Daoy (cell line): Measurements from ENCODE around the gene TNNC2. TPM values are rescaled to one million over a fixed set of nuclear protein-coding genes. Genes with fewer than 3 reads are reported as not detected.
"Not testable (repeated sequence)": the region's sequence is repeated elsewhere in the genome, so short reads cannot be mapped to it uniquely, and the experiment has no call there.

Experiments used
- DNase-seq: peaks from one replicate; pipeline ENCODE4 v3.0.0-alpha.2; 2015; ENCODE audit warnings: low read depth
- total RNA-seq: library from RNA; depleted of rRNA; stranded (reverse); fragments of >200 nt; shearing (Covaris generic); gene quantifications from 2 replicates; pipeline ENCODE4 v1.2.3, GENCODE V29; 2014; rRNA removed

Gene TNNC2
- total RNA-seq = not detected in 2 replicates

DNA sequence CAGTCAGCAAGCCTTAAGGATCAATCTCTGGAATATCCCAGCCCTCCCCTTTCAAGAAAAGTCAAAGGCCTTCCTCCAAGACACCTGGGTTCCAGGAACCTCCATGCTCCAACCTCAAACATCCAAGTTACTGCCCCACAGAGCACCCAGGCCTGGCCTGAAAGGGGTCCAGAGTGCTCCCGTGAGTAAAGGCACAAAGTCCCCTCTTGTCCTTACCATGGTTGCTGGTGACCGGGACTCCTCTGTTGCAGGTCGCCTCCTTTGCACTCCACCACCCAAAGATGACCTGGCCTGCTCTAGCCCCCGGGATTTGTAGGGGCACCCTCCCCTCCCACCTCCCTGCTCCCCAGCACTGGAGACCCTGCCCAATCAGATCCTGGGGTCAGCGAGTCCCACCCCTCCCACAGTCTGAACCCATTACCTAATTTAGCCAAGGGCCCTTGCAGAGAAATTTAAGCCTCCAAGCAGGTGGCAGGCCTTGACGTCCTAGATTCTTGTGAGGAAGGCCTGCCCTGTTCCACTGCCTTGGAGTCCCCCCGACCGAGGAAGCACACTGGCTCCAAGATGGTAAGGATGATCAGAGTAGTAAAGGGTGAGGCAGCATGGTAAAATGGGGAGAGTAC, at the start of gene TNNC2:
Gene TNNC2 (minus strand): TSS at position 283 of the 623 bp plus-strand sequence. CDS start 64 bp downstream, at position 219.
- DNase-seq = no peak

DNA sequence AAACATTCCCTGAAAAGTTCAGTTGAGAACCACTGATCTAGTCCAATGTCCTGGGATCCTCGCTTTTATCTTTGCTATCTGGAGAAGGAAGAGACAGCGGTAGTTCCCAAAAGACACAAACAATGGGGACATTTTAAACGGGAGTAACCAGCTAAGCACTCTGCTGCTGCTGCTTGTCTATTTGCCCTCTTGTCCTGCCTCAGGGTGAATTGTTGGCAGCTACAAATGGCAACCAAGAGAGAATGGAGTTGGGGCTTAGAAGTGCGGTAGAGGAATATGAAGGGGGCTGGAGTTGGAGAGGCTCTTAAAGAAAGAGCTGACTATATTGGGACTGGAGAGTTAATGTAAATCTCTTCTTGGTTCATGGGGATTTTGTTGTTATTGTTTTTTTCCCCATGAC, 47.5 kb upstream of the TNNC2 start:
- DNase-seq = no peak

DNA sequence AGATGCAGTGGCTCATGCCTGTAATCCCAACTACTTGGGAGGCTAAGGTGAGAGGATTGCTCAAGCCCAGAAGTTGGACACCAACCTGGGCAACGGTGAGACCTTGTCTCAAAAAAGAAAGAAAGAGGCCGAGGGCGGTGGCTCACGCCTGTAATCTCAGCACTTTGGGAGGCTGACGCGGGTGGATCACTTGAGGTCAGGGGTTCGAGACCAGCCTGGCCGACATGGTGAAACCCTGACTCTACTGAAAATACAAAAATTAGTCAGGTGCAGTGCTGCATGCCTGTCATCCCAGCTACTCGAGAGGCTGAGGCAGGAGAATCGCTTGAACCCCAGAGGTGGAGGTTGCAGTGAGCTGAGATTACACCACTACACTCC, 47.0 kb upstream of the TNNC2 start:
- DNase-seq = not testable (repeated sequence)

DNA sequence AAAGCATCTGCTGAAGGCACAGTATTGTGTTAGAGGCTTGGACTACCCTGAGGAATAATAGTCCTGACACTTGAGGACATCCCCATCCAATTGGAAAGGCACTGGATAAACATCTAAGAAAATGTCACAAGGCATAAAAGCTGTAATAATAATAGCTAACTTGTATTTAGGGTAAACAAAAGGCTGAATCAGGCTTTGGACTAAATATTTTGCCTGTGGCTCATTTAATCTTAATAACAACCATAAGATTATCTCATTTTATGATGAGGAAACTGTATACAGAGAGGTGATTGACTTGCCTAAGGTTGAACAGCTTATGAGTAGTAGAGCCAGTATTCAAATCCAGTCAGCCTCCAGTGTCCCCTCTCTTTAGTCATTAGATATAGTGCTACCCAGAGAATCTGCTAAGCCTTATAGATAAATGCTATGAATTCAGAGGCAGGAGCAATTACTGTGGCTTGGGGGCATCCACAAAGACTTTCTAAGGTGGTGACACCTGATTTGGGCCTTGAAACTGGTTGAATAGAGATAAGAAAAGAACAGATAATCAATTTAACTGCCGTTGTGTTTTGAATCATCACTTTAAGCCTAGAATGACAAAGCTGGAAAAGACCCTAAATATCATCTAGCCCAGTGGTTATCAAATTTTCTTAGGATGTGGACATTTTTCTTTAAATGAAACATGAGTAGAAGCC, 46.4 kb upstream of the TNNC2 start:
- DNase-seq = no peak

DNA sequence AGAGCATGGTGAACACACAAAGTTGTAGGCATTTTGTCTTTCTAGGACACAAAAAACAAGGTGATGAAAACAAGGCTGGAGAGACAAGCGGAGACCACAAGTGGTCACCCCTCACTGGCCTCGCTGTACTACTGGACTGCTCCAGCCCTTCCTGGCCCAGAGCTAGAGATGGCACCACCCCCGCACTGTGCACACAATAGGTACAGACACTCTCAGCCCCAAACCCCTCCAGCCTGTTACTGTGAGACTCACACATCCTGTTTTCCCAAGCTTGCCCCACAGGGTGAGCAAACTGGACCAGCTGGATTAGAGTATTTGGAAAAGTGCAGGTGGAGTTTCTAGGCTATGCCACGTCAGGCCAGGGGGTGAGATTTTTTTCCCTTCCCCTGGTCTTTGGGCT, 45.5 kb upstream of the TNNC2 start:
- DNase-seq = no peak

DNA sequence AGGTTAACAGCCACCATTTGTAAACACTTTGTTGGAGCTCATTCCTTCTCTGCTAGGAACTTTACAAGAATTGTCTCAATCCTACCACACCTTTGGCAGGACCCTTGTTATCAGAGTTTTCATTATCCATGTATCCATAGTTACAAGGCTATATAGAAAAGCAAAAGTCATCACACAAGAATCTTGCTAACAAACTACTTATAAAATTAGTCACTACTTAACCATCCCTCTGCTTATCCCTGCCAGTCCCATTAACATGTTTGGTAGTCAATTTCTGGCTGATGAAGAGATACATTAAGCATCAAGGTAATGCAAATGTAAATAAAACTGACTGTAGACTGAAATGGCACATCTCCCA, 40.7 kb upstream of the TNNC2 start:
- peak; percentile 41 for DNase-seq

DNA sequence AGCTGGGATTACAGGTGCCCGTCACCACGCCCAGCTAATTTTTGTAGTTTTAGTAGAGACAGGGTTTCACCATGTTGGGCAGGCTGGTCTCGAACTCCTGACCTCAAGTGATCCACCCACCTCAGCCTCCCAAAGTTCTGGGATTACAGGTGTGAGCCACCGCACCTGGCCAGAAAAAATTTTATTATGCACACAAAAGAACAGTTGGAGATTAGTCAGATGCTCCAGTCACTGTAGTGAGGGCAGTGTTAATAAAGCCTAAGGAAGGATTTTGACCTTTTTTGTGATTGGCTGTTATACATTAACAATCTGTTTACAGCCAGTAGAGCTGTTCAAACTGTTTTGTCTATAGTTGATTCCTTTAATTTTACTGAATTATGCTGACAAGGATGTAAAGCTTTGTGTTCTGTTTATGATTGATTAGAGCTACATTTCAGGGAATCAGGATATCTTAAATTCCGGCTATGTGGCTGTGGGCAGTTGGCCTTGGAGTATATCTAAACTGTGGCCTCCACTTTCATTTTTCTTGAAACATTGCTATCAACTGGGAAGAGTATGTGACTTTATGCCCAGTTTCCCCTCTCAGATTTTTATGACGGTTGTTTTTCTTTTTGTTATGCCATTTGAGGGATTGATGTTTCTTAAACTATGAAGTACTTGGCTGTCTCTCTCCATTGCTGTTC, 40.2 kb upstream of the TNNC2 start:
- no peak for DNase-seq

DNA sequence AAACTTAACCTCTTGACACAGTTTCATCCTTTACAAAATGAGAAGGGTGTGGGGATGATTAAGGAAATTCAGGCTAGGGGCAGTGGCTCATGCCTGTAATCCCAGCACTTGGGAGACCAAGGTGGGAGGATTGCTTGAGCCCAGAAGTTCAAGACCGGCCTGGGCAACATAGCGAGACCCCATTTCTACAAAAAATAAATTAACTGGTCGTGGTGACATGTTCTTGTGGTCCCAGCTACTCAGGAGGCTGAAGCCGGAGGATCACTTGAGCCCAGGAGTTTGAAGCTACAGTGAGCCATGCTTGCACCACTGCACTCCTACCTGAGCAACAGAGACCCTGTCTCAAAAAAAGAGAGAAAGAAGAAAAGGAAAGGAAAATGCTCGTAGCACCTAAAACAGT, 39.3 kb upstream of the TNNC2 start:
- no peak for DNase-seq

DNA sequence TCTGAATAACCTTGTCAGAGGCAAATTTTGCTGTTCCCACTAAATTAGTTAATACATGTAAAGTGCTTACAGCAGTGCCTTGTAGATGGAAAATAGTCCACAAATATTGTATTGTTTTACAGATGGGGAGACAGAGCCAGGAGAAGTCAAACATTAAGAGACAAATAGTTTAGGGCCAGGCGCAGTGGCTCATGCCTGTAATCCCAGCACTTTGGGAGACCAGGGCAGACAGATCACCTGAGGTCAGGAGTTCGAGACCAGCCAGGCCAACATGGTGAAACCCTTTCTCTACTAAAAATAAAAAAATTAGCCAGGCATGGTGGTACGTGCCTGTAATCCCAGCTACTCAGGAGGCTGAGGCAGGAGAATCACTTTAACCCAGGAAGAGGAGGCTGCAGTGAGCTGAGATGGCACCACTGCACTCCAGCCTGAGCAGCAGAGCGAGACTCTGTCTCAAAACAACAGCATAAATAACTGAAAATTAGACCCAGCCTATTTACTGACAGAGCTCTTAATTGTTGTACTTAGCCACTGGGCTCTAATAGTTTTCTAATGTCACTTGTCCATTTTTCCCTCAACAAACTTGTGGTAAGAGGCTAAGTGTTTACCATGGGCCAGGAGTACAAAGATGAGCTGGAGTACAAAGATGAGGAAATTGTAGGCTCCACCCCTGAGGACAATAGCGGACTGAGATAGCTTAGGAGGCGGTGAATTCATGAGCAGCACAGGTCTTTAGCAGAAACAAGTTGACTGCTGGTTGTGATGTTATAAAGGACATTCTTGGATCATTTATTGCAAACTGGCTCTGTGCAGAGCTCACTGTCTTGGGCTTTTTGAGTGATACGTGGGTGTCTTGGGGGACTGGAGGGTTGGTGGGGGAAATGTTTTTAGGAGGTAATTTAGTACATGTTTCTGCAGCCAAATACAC, 36.7 kb upstream of the TNNC2 start:
- no peak for DNase-seq

DNA sequence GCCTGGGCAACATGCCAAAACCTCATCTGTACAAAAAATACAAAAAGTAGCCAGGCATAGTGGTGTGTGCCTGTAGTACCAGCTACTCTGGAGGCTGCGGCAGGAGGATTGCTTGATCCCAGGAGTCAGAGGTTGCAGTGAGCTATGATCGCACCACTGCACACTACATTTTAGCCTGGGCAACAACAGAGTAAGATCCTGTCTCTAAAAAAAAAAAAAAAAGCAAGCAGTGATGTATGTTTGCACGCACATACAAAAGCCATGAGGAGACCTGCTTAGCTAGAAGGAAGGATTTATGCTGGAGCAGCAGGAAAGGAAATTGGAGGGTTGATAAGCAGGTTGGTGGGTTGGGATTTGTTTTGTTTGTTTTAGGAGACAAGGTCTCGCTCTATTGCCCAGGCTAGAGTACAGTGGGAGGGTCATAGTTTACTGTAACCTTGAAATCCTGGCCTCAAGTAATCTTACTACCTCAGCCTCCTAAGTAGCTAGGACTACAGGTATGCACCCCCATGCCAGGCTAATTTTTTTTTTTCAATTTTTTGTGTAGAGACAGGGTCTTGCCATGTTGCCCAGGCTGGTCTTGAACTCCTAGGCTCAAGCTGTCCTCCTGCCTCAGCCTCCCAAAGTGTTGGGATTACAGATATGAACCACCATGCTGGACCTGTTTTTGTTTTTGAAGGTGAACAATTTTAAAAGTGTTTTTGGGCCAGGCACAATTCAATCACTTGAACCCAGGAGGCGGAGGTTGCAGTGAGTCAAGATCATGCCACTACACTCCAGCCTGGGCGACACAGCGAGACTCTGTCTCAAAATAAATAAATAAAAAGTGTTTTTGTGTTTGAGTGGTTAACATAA, 34.3 kb upstream of the TNNC2 start:
- DNase-seq = peak; percentile 25

DNA sequence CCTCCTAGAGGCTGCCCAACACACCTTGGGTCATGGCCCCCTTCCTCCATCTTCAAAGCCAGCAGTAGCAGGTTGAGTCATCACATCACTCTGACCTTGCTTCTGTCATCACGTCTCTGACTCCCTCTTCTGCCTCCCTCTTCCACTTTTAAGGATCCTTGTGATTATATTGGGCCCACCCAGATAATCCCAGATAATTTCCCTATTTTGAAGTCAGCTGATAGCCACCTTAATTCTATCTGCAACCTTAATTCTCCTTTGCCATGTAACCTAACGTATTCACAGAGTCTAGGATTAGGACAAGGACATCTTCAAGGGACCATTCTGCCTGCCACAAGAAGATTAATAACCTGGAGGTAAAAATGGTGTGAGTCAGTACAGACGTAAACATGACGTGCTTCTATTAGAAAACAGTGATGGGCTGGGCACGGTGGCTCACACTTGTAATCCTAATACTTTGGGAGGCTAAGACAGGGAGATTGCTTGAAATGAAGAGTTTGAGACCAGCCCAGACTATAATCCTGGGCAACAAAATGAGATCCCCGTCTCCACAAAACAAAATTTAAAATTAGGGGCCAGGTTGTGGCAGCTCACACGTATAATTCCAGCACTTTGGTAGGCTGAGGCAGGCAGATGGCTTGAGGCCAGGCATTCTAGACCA, 33.6 kb upstream of the TNNC2 start:
- no peak for DNase-seq

DNA sequence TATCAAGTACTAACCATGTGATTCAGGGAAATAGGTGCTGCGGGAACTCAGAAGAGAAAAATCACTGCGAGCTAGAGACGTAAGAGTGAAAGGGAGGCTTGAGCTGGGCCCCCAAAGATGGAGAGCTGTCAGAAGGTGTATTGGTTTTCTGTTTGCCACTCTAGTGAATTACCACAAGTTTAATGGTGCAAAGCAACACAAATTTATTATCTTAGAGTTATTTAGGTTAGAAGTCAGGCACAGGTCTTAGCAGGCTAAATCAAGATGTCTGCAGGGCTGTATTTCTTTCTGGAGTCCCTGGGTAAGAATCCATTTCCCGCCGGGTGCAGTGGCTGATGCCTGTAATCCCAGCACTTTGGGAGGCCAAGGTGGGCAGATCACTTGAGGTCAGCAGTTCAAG, 32.8 kb upstream of the TNNC2 start:
- DNase-seq = no peak

DNA sequence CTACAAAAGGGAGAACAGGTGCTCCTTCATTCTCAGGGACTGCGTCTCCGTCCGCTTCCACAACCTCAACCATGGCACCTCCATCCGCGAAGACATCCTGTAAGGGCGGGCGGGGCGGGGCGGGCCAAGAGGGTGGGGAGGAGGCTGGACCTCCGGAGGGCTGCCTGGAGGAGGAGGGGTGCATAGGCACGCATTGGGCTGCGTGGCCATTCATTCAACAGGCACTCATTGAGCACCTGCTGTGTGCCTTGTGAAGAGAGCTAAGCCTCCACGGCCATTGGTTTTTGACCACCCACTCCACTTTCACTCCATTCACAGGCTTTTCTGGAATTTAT, 30.7 kb upstream of the TNNC2 start:
- DNase-seq = no peak

DNA sequence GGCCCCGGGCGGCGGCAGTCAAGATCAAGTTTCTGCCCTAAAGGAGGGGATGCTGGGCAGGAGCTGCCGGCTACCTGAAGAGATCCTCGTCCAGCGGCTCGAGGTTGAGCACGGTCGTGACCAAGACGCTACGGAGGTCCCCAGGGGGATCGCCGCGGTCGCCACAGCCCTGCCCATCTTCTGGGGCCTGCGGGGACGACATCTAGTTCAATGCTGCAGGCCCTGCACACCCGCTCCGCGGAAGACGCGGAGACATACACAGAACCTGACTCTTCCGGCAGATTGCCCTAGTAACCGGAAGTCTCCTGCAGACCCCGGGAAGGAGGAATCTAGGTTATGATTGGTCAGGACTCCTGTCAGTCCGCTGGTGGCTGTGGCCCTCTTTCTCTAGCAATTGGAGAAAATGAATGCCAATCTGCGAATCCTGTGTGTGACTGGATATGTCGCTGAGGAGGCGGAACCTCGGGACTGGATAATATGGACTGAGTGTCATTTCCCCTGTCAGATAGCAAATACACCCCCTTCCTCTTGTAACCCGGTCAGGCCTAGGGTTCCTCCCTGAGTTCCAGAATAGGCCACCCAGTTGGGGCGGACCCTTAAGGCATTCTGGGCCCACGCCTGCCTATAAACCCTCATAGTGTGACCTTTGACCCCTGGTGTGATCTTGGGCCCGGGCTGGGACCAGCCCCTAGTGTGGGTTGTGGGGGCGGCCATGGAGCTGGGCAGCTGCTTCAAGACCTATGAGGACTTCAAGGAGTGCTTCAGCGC, 30.2 kb upstream of the TNNC2 start, which contains the start of the genes ACOT8 and ZSWIM3:
Gene ACOT8 (minus strand): TSS at position 279 of the 768 bp plus-strand sequence. CDS start 77 bp downstream, at position 202.
Gene ZSWIM3 (plus strand): TSS at position 501 of the 768 bp plus-strand sequence. CDS start 212 bp downstream, at position 713.
- DNase-seq = peak; percentile 99

DNA sequence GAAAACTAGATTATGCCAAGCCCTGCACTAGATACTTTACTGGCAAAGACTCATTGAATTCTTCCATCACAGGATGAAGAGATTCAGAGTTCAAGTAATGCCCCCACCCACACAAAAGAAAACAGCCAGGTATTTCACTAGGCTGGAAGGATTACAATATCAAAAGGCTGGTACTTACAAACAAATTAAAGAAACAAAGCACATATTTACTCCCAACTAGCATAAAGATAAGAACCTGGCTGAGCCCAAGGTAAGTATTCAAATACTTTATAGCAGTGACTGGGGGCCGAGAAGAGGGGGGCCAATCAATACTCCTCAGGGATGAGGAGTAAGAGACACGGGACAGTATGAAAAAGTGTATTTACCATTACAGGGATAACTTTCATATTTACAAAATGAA, 26.4 kb upstream of the TNNC2 start:
- DNase-seq = no peak

DNA sequence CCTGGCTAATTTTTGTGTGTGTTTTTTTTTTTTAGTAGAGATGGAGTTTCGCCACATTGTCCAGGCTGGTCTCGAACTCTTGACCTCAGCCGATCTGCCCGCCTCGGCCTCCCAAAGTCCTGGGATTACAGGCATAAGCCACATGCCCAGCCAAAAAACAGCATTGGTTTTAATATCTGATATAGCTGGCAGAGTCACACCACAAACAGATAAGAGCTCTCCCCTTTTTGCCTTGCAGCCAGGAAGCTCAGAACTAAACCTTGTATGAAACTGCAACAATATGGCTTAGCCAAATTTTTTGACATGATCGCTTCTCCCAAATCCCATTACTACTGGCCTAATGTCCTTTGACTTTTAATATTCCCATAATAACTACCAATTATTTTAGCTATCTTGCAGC, 25.2 kb upstream of the TNNC2 start:
- DNase-seq = no peak

DNA sequence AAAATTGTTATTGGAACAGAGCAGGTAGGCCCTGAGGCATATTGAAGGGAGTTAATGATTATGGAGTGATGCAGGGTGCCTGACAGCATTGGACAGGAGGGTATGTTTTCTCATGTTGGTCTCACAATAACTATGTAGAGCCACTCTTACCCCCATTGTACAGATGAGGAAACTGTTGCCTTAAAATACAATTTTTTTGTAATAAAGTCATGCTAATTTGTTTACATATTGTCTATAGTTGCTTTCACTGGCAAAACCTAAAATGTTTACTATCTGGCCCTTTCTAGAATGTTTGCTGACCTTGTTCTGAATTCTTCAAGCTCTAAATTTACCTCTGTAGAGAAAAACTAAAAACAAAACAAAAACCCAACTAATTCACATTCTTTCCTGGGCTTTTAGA, 24.4 kb upstream of the TNNC2 start:
- no peak for DNase-seq

DNA sequence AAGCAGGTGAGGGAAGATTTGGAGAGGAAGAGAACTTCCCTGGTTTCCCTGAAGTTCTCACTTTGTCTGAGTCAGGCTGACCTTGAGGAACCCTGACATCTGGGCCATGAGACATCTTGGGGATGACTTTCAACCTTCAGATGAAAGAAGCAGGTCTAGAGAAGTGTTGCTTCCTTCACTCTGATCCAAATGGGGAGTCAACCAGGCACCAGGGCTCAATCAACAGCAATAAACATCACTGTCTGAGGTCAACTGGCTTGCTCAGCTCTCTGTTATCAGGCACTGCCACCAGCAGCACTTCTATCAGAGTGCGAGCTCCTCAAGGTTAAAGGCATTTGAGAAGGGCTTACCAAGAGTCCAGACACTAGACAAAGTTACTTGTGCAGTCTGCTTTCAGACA, 23.8 kb upstream of the TNNC2 start:
- DNase-seq = no peak

DNA sequence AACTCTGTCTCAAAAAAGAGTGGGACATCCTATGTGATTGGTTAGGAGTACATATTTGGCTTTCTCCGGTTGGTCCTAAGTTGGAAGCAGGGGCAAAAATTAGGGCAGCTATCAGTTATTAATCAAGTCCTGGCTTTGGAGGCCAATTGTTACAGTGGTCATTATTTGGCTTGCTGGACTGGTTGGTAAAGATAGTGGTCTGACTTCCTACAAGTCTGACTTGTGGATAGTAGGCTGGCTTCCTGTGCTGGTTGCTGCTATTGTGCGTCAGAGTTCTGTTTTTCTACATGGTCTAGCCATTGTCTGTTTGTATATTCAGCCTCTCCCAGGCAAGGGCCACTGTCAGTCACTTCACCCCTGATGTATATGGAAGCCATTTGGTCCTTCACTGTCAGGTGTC, 23.1 kb upstream of the TNNC2 start:
- DNase-seq = no peak
